CD8-positive, alpha-beta memory T cell (primary cell): ENCODE data around the gene SPAG6. TPM values are rescaled to one million over a fixed set of nuclear protein-coding genes. Genes with fewer than 3 reads are reported as not detected.
A peak's percentile ranks its signal among the peaks of the same experiment; 100 is the strongest.

ENCODE experiments used
- CTCF ChIA-PET: fragments of 350-600 bp; sonication (Branson Sonifier 250); formaldehyde crosslinking; loops from one replicate; lab custom pipeline; 2021; ENCODE audit warnings: antibody characterized with exemption; lab: Charles Lee
- POLR2A ChIA-PET: fragments of 350-600 bp; sonication (Branson Sonifier 250); formaldehyde crosslinking; loops from one replicate; lab custom pipeline; 2021; ENCODE audit warnings: antibody characterized with exemption; lab: Charles Lee
- DNase-seq, 5 donors: peaks; one replicate each; pipeline versions ENCODE4 v3.0.0 to v3.0.0-alpha.2; 2020 to 2022; ENCODE audit warnings: mixed read lengths in 1 of 5
- H3K27ac ChIP-seq: one replicate; pipeline ENCODE4 v1.7.0; 2013; ENCODE audit warnings: low read depth, mild to moderate bottlenecking, low read length, moderate library complexity
- H3K27me3 ChIP-seq: 2 replicates; pipeline ENCODE4 v1.7.0; 2013; ENCODE audit warnings: low read length, mild to moderate bottlenecking; ENCODE audit not compliant: insufficient read depth, poor library complexity, severe bottlenecking
- H3K36me3 ChIP-seq: 2 replicates; pipeline ENCODE4 v1.7.0; 2013; ENCODE audit warnings: mild to moderate bottlenecking, low read length, moderate library complexity; ENCODE audit not compliant: insufficient read depth
- H3K4me1 ChIP-seq: 2 replicates; pipeline ENCODE4 v1.7.0; 2013; ENCODE audit warnings: mild to moderate bottlenecking, low read length, moderate library complexity; ENCODE audit not compliant: insufficient read depth
- H3K4me3 ChIP-seq: 2 replicates; pipeline ENCODE4 v1.7.0; 2013; ENCODE audit warnings: mild to moderate bottlenecking, low read length
- H3K9me3 ChIP-seq: 2 replicates; pipeline ENCODE4 v1.7.0; 2013; ENCODE audit warnings: mild to moderate bottlenecking, low read length
- H3K27ac Mint-ChIP-seq, 8 donors: one replicate each; pipeline ENCODE4 v1.8.0; 2020 to 2021; ENCODE audit warnings: mixed read lengths in 8 of 8, mild to moderate bottlenecking in 6 of 8, inconsistent platforms in 3 of 8, moderate library complexity in 3 of 8
- H3K27me3 Mint-ChIP-seq, 2 donors: one replicate each; pipeline ENCODE4 v1.8.0; 2020 to 2021; ENCODE audit warnings: mixed read lengths in 2 of 2, mild to moderate bottlenecking in 1 of 2, moderate library complexity in 1 of 2
- H3K36me3 Mint-ChIP-seq, 3 donors: one replicate each; pipeline ENCODE4 v1.8.0; 2020 to 2021; ENCODE audit warnings: mixed read lengths in 3 of 3, inconsistent platforms in 1 of 3, mild to moderate bottlenecking in 1 of 3
- H3K4me1 Mint-ChIP-seq, 3 donors: one replicate each; pipeline ENCODE4 v1.8.0; 2020 to 2021; ENCODE audit warnings: mixed read lengths in 3 of 3, inconsistent platforms in 1 of 3, mild to moderate bottlenecking in 1 of 3
- H3K4me3 Mint-ChIP-seq, 7 donors: one replicate each; pipeline ENCODE4 v1.8.0; 2020 to 2021; ENCODE audit warnings: mixed read lengths in 7 of 7, mild to moderate bottlenecking in 6 of 7, moderate library complexity in 4 of 7, inconsistent platforms in 2 of 7
- H3K9me3 Mint-ChIP-seq, 5 donors: one replicate each; pipeline ENCODE4 v1.8.0; 2020 to 2022; ENCODE audit warnings: mixed read lengths in 5 of 5, mild to moderate bottlenecking in 3 of 5, moderate library complexity in 2 of 5, inconsistent platforms in 1 of 5
- polyA plus RNA-seq: library from polyadenylated mRNA; unstranded; fragments of 300-500 nt; fragmentation: Illumina TruSeq; gene quantifications from one replicate; pipeline ENCODE4 v1.2.3, GENCODE V29; 2021
- total RNA-seq, 2 experiments: library from RNA; stranded (reverse); gene quantifications; one replicate each; pipeline ENCODE4 v1.2.3, GENCODE V29; 2021

Gene SPAG6
- total and polyA plus RNA-seq, 3 experiments from 2014 or later, result 0.22 TPM; not detected in 2

- Histone ChIP-seq H3K27ac (no peak overlapping the region), H3K9me3 (no peaks in the 10 kb centered on the region), H3K4me3 (no peak overlapping the region), H3K27me3 (peaks cover 5% of the 10 kb centered on the region), H3K36me3 (no peaks in the 10 kb centered on the region), H3K4me1 (no peaks in the 10 kb centered on the region)
- CTCF ChIA-PET, result no interaction called here
- H3K27ac Mint-ChIP-seq, result peak overlapping the region in 1 of 8 donors; percentile 12
- peaks cover 5 to 11% (median 9%) of the 10 kb centered on the region in 3 donors for H3K4me1 Mint-ChIP-seq
- H3K27me3 Mint-ChIP-seq, result peaks cover 18 to 36% of the 10 kb centered on the region in 2 donors
- no peak overlapping the region for H3K4me3 Mint-ChIP-seq
- H3K36me3 Mint-ChIP-seq, result no peaks in the 10 kb centered on the region
- DNase-seq, result no peak
- H3K9me3 Mint-ChIP-seq, result no peaks in the 10 kb centered on the region
- POLR2A ChIA-PET, result no interaction called here
Observed at GRCh38 chr10:22429981-22430421, 84.7 kb downstream of the SPAG6 start.

DNA sequence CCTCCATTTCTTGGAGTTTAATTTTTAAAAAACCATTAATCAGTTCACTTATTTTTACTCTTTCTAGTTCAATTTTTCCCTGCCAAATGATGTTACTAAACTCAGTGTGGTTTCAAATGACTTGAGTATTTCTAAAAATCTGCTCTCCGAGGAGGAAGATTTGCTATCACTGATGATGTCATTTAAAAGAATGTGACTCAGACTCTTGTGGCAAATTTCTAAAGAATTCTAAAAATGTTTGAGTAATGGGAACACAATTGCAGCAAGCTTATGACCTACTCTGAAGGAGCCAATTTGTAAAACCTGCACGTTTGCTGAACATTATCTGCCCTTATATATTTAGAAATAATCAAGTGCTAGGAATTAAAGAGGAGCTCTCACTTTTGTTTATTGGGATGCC is 88.6 kb downstream of the SPAG6 start:
- H3K4me1 ChIP-seq, result peaks cover 16% of the 10 kb centered on the region
- ChIA-PET POLR2A (no interaction called here), CTCF (interaction anchor here (0.7 to 1.0 kb wide), 2 partner anchors 42 to 938 kb away, joined by 3 read pairs; no protein-coding TSS in a partner anchor)
- no peaks in the 10 kb centered on the region for H3K36me3 ChIP-seq
- H3K4me1 Mint-ChIP-seq, result peaks cover 29 to 39% (median 35%) of the 10 kb centered on the region in 3 donors
- no peak overlapping the region for H3K4me3 Mint-ChIP-seq
- H3K9me3 ChIP-seq, result no peaks in the 10 kb centered on the region
- H3K36me3 Mint-ChIP-seq, result peaks cover 0 to 8% (median 0%) of the 10 kb centered on the region in 3 donors
- H3K9me3 Mint-ChIP-seq, result no peaks in the 10 kb centered on the region
- H3K27me3 Mint-ChIP-seq, result peaks cover 12 to 26% of the 10 kb centered on the region in 2 donors
- peak overlapping the region in 1 of 8 donors; percentile 12 for H3K27ac Mint-ChIP-seq
- DNase-seq, result no peak
- no peak overlapping the region for H3K27ac ChIP-seq
- no peak overlapping the region for H3K4me3 ChIP-seq
- H3K27me3 ChIP-seq, result peaks cover 5% of the 10 kb centered on the region

DNA sequence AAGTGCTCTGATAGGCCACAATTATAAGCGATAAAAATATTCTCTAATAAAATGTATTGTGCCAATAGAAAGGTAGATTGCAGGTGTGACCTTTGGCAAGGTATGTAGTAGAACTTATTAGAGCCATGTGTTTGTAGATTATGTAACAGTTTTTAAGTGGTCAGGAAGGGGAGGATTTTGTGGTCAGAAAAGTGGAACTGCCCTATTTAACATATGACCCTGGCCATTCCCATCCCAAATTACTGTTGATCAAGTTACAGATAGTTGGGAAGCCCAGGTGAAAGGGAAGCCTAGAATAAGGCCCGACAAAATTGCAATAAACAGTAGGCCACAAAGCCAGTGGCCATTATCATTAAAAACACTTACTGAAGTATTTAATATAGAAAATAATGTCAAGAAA is 89.2 kb downstream of the SPAG6 start:
- Mint-ChIP-seq H3K27me3 (peaks cover 12 to 21% of the 10 kb centered on the region in 2 donors), H3K9me3 (no peaks in the 10 kb centered on the region), H3K36me3 (peaks cover 0 to 8% (median 0%) of the 10 kb centered on the region in 3 donors), H3K4me1 (peaks cover 33 to 45% (median 41%) of the 10 kb centered on the region in 3 donors), H3K4me3 (peak overlapping the region in 1 of 7 donors; percentile 68), H3K27ac (peak overlapping the region in 2 of 8 donors; percentile 54 to 98)
- H3K4me3 ChIP-seq, result no peak overlapping the region
- peaks cover 20% of the 10 kb centered on the region for H3K4me1 ChIP-seq
- peaks cover 5% of the 10 kb centered on the region for H3K27me3 ChIP-seq
- ChIA-PET POLR2A (no interaction called here), CTCF (no interaction called here)
- no peak overlapping the region for H3K27ac ChIP-seq
- no peak for DNase-seq
- no peaks in the 10 kb centered on the region for H3K36me3 ChIP-seq
- no peaks in the 10 kb centered on the region for H3K9me3 ChIP-seq

- POLR2A ChIA-PET, result interaction anchor here (1.3 to 3.1 kb wide), 8 partner anchors 18 to 432 kb away, joined by 4 to 23 read pairs (median 10); partner anchors contain the start of genes COMMD3 and DNAJC1
Observed at GRCh38 chr10:22435650-22436049, 90.4 kb downstream of the SPAG6 start.

GRCh38 chr10:22436526-22436892 is 91.2 kb downstream of the SPAG6 start:
- Histone ChIP-seq H3K9me3 (no peaks in the 10 kb centered on the region), H3K4me1 (peaks cover 20% of the 10 kb centered on the region), H3K36me3 (no peaks in the 10 kb centered on the region), H3K4me3 (peak overlapping the region; percentile 78), H3K27me3 (no peaks in the 10 kb centered on the region), H3K27ac (peak overlapping the region; percentile 90)
- POLR2A ChIA-PET, result interaction anchor here (0.6 to 3.1 kb wide), 30 partner anchors 11 to 1002 kb away, joined by 3 to 23 read pairs (median 4); partner anchors contain the start of genes BMI1, COMMD3, DNAJC1 and OTUD1
- H3K4me3 Mint-ChIP-seq, result peak overlapping the region; percentile 91 to 99 (median 96)
- H3K36me3 Mint-ChIP-seq, result peaks cover 0 to 8% (median 0%) of the 10 kb centered on the region in 3 donors
- H3K27me3 Mint-ChIP-seq, result peaks cover 3 to 7% of the 10 kb centered on the region in 2 donors
- DNase-seq, result no peak
- CTCF ChIA-PET, result interaction anchor here (0.7 to 2.6 kb wide), 21 partner anchors 11 to 939 kb away, joined by 3 to 17 read pairs (median 4); partner anchors contain the start of genes COMMD3 and DNAJC1
- H3K4me1 Mint-ChIP-seq, result peaks cover 34 to 43% (median 40%) of the 10 kb centered on the region in 3 donors
- H3K27ac Mint-ChIP-seq, result peak overlapping the region; percentile 95 to 100 (median 98)
- no peaks in the 10 kb centered on the region for H3K9me3 Mint-ChIP-seq

More at GRCh38 chr10:22435650-22436049, 90.4 kb downstream of the SPAG6 start:
- no peak for DNase-seq
- Mint-ChIP-seq H3K27me3 (peaks cover 3 to 11% of the 10 kb centered on the region in 2 donors), H3K36me3 (peaks cover 0 to 8% (median 0%) of the 10 kb centered on the region in 3 donors), H3K27ac (peak overlapping the region; percentile 61 to 98 (median 88)), H3K4me1 (peaks cover 32 to 43% (median 40%) of the 10 kb centered on the region in 3 donors), H3K4me3 (peak overlapping the region in 6 of 7 donors; percentile 32 to 97 (median 93)), H3K9me3 (no peaks in the 10 kb centered on the region)
- H3K4me3 ChIP-seq, result no peak overlapping the region
- no peaks in the 10 kb centered on the region for H3K27me3 ChIP-seq
- H3K4me1 ChIP-seq, result peaks cover 20% of the 10 kb centered on the region
- CTCF ChIA-PET, result interaction anchor here (1.6 to 2.6 kb wide), 10 partner anchors 18 to 553 kb away, joined by 3 to 17 read pairs (median 7); partner anchors contain the start of genes COMMD3 and DNAJC1
- no peaks in the 10 kb centered on the region for H3K36me3 ChIP-seq
- no peak overlapping the region for H3K27ac ChIP-seq
- no peaks in the 10 kb centered on the region for H3K9me3 ChIP-seq

DNA sequence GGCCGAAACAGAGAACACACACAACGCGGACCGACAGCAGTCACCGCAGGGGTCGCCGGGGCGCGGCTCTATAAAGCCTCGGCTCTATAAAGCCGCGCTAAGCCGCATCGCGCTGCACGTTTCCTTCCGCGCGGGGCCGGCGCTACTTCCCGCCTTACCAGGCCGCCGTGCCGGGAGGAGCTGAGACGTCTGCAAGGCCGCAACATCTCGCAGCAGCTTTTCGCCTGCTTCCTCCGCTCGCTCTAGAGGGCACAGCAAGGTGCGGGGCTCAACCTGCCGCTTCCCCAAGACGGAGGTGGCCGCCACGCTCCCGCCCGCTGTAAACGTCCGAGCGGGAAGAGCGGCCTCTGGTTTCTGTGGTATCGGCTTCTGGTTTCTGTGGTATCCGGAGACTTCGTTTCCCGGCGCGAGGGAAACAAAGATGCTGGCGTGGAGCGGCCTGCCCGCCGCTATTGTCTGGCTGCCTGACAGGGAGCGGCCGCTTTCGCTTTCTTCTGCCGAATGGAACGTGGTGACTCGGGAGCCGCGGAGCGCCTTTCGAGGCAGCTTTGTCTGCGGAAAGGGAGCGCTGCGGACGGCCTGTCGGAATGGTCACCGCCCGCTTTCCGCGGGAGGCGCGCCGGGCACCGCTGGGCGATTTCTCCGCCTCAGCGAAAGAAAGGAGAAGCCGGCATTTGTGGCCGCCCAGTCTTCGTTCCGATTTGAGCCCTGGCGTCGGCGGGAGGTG is 91.8 kb downstream of the SPAG6 start:
- Histone ChIP-seq H3K36me3 (no peaks in the 10 kb centered on the region), H3K27ac (peak overlapping the region; percentile 90), H3K4me1 (peaks cover 20% of the 10 kb centered on the region), H3K4me3 (peak overlapping the region; percentile 78), H3K9me3 (no peaks in the 10 kb centered on the region), H3K27me3 (no peaks in the 10 kb centered on the region)
- POLR2A ChIA-PET, result interaction anchor here (0.6 to 3.1 kb wide), 35 partner anchors 10 to 1002 kb away, joined by 3 to 23 read pairs (median 4); partner anchors contain the start of genes BMI1, COMMD3, DNAJC1 and OTUD1
- Mint-ChIP-seq H3K36me3 (peaks cover 0 to 8% (median 0%) of the 10 kb centered on the region in 3 donors), H3K27ac (peak overlapping the region; percentile 95 to 100 (median 98)), H3K4me3 (peak overlapping the region; percentile 91 to 99 (median 96)), H3K4me1 (peaks cover 34 to 43% (median 40%) of the 10 kb centered on the region in 3 donors), H3K27me3 (peaks cover 3 to 4% of the 10 kb centered on the region in 2 donors), H3K9me3 (no peaks in the 10 kb centered on the region)
- CTCF ChIA-PET, result interaction anchor here (0.6 to 2.6 kb wide), 22 partner anchors 10 to 940 kb away, joined by 3 to 17 read pairs (median 4); partner anchors contain the start of genes COMMD3 and DNAJC1
- DNase-seq, result peak; percentile 79 to 94 (median 91)

- Mint-ChIP-seq H3K4me3 (peak overlapping the region; percentile 91 to 99 (median 96)), H3K36me3 (peaks cover 0 to 8% (median 0%) of the 10 kb centered on the region in 3 donors), H3K27me3 (peaks cover 0 to 3% of the 10 kb centered on the region in 2 donors), H3K4me1 (peaks cover 34 to 43% (median 40%) of the 10 kb centered on the region in 3 donors), H3K27ac (peak overlapping the region; percentile 95 to 100 (median 98)), H3K9me3 (no peaks in the 10 kb centered on the region)
- Histone ChIP-seq H3K4me3 (peak overlapping the region; percentile 78), H3K36me3 (no peaks in the 10 kb centered on the region), H3K27ac (peak overlapping the region; percentile 90), H3K27me3 (no peaks in the 10 kb centered on the region), H3K9me3 (no peaks in the 10 kb centered on the region), H3K4me1 (peaks cover 20% of the 10 kb centered on the region)
- DNase-seq, result peak in 2 of 5 donors; percentile 8 to 64
- CTCF ChIA-PET, result interaction anchor here (0.7 to 2.6 kb wide), 9 partner anchors 9 to 551 kb away, joined by 3 to 17 read pairs (median 8); partner anchors contain the start of gene DNAJC1
- POLR2A ChIA-PET, result interaction anchor here (0.6 to 3.1 kb wide), 17 partner anchors 10 to 911 kb away, joined by 3 to 23 read pairs (median 5); partner anchors contain the start of genes BMI1, COMMD3 and DNAJC1
Observed at GRCh38 chr10:22437620-22438588, 92.6 kb downstream of the SPAG6 start.
